K562 (cell line): ENCODE data around the gene NOSTRIN.

Source experiments
- CC2D1A ChIP-seq: fragments of 450-650 bp; IDR thresholded peaks from 2 replicates; pipeline ENCODE4 v1.6.1; 2017; ENCODE audit warnings: mild to moderate bottlenecking
- CTCF ChIP-seq, 3 experiments: IDR thresholded peaks in 2 of 3; conservative IDR thresholded peaks in 1 of 3; 2 replicates each; pipeline ENCODE4 v1.5.1; 2011 to 2012; ENCODE audit warnings: low read length in 3 of 3, mild to moderate bottlenecking in 3 of 3, control low read depth in 2 of 3, improper control_type of control experiment in 1 of 3, inconsistent platforms in 1 of 3, low read depth in 1 of 3, mixed read lengths in 1 of 3, moderate library complexity in 1 of 3; ENCODE audit not compliant: insufficient read depth in 2 of 3
- KDM4B ChIP-seq, 2 experiments: fragments of 450-650 bp in 1 of 2; sonication (generic) in 1 of 2; IDR thresholded peaks; 2 replicates each; pipeline ENCODE4 v1.6.1; 2016 to 2017; ENCODE audit warnings: borderline replicate concordance in 2 of 2, antibody characterized with exemption in 1 of 2, low read depth in 1 of 2, mild to moderate bottlenecking in 1 of 2
- NR2F6 ChIP-seq: fragments of 450-650 bp; formaldehyde crosslinking; IDR thresholded peaks from 2 replicates; pipeline ENCODE4 v1.4.0; 2020; ENCODE audit warnings: mild to moderate bottlenecking
- TBP ChIP-seq: optimal IDR thresholded peaks from 2 replicates; pipeline ENCODE3; 2011; ENCODE audit warnings: low read depth, low read length, improper control_type of control experiment
- ZBTB12 ChIP-seq: fragments of 250-450 bp; sonication (Bioruptor Pico); IDR thresholded peaks from 2 replicates; pipeline ENCODE4 v1.4.0; 2020
- TF ChIP-seq, protein P1 (sequence below): fragments of 450-650 bp; conservative IDR thresholded peaks from 2 replicates; pipeline ENCODE4 v1.6.1; 2016; ENCODE audit warnings: missing genetic modification characterization, low read depth, mild to moderate bottlenecking, control low read depth, missing compliant biosample characterization
- TF ChIP-seq, protein P2 (sequence below): fragments of 250-450 bp; sonication (Bioruptor Pico); IDR thresholded peaks from 2 replicates; pipeline ENCODE4 v1.4.0; 2020; ENCODE audit warnings: mild to moderate bottlenecking, moderate library complexity
- TF ChIP-seq, protein P3 (sequence below): sonication (generic); formaldehyde crosslinking; IDR thresholded peaks from 2 replicates; pipeline ENCODE4 v1.8.1; 2023; ENCODE audit warnings: mild to moderate bottlenecking, missing genetic modification reagents

DNA sequence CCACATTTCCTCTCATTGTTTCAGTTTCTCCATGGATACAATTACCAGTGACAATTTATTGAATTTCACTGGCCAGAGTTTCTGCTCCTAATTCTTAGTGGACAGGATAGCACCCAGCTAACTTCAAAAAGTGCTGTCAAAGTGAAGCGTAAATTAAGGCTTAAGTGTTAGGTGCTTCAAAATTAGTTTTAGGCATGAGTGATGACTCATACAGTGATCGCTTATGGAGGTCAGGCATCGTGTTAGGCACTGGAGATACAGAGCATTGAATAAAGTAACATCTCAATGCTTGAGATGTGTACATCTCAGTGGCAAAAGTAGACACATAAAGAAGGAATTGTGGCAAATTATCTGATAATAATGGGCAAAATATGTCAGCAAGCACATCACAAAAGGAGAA lies 40.8 kb downstream of the NOSTRIN start:
- no peak for TF ChIP-seq ZBTB12 (CRISPR knock-in tag)
- TF ChIP-seq CC2D1A: no peak
- no peak for TF ChIP-seq TBP
- TF ChIP-seq, protein P1, sequence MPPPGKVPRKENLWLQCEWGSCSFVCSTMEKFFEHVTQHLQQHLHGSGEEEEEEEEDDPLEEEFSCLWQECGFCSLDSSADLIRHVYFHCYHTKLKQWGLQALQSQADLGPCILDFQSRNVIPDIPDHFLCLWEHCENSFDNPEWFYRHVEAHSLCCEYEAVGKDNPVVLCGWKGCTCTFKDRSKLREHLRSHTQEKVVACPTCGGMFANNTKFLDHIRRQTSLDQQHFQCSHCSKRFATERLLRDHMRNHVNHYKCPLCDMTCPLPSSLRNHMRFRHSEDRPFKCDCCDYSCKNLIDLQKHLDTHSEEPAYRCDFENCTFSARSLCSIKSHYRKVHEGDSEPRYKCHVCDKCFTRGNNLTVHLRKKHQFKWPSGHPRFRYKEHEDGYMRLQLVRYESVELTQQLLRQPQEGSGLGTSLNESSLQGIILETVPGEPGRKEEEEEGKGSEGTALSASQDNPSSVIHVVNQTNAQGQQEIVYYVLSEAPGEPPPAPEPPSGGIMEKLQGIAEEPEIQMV (tag): no peak
- TF ChIP-seq, protein P2, sequence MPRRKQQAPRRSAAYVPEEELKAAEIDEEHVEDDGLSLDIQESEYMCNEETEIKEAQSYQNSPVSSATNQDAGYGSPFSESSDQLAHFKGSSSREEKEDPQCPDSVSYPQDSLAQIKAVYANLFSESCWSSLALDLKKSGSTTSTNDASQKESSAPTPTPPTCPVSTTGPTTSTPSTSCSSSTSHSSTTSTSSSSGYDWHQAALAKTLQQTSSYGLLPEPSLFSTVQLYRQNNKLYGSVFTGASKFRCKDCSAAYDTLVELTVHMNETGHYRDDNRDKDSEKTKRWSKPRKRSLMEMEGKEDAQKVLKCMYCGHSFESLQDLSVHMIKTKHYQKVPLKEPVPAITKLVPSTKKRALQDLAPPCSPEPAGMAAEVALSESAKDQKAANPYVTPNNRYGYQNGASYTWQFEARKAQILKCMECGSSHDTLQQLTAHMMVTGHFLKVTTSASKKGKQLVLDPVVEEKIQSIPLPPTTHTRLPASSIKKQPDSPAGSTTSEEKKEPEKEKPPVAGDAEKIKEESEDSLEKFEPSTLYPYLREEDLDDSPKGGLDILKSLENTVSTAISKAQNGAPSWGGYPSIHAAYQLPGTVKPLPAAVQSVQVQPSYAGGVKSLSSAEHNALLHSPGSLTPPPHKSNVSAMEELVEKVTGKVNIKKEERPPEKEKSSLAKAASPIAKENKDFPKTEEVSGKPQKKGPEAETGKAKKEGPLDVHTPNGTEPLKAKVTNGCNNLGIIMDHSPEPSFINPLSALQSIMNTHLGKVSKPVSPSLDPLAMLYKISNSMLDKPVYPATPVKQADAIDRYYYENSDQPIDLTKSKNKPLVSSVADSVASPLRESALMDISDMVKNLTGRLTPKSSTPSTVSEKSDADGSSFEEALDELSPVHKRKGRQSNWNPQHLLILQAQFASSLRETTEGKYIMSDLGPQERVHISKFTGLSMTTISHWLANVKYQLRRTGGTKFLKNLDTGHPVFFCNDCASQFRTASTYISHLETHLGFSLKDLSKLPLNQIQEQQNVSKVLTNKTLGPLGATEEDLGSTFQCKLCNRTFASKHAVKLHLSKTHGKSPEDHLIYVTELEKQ (CRISPR knock-in tag): no peak
- TF ChIP-seq, protein P3, sequence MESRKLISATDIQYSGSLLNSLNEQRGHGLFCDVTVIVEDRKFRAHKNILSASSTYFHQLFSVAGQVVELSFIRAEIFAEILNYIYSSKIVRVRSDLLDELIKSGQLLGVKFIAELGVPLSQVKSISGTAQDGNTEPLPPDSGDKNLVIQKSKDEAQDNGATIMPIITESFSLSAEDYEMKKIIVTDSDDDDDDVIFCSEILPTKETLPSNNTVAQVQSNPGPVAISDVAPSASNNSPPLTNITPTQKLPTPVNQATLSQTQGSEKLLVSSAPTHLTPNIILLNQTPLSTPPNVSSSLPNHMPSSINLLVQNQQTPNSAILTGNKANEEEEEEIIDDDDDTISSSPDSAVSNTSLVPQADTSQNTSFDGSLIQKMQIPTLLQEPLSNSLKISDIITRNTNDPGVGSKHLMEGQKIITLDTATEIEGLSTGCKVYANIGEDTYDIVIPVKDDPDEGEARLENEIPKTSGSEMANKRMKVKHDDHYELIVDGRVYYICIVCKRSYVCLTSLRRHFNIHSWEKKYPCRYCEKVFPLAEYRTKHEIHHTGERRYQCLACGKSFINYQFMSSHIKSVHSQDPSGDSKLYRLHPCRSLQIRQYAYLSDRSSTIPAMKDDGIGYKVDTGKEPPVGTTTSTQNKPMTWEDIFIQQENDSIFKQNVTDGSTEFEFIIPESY (CRISPR knock-in tag): no peak
- TF ChIP-seq KDM4B (IDR thresholded peaks at IDR 0.05; ENCODE audit: borderline replicate concordance in 2 of 2, low read depth in 1 of 2): no peak
- TF ChIP-seq CTCF (IDR thresholded peaks at IDR 0.05 in 2 of 3, conservative IDR thresholded peaks at IDR 0.05 in 1 of 3; ENCODE audit: insufficient read depth in 2 of 3, low read depth in 1 of 3, low read length in 3 of 3): no peak
- TF ChIP-seq NR2F6 (CRISPR knock-in tag): no peak
